T-helper 2 cell (primary cell): ENCODE results near the gene LY6G6D.

Experiments
- DNase-seq, 5 experiments: peaks; one replicate each; pipeline versions ENCODE4 v3.0.0 to v3.0.0-alpha.2; 2012 to 2022

The LY6G6D gene

GRCh38 chr6:31765910-31766794, 51.0 kb downstream of the LY6G6D start:
- DNase-seq = no peak

- no peak for DNase-seq
Measured at GRCh38 chr6:31767096-31767645, 52.0 kb downstream of the LY6G6D start.
